NCI-H1417 treated with DMSO at 0.1 percent for 48 hours (cell line): ENCODE results near the gene IFT22.
"Not testable (repeated sequence)": the region's sequence is repeated elsewhere in the genome, so short reads cannot be mapped to it uniquely, and the experiment has no call there.

ENCODE experiments used
- DNase-seq: peaks from one replicate; lab custom pipeline; 2025; lab: John Stamatoyannopoulos, UW

IFT22 gene

DNA sequence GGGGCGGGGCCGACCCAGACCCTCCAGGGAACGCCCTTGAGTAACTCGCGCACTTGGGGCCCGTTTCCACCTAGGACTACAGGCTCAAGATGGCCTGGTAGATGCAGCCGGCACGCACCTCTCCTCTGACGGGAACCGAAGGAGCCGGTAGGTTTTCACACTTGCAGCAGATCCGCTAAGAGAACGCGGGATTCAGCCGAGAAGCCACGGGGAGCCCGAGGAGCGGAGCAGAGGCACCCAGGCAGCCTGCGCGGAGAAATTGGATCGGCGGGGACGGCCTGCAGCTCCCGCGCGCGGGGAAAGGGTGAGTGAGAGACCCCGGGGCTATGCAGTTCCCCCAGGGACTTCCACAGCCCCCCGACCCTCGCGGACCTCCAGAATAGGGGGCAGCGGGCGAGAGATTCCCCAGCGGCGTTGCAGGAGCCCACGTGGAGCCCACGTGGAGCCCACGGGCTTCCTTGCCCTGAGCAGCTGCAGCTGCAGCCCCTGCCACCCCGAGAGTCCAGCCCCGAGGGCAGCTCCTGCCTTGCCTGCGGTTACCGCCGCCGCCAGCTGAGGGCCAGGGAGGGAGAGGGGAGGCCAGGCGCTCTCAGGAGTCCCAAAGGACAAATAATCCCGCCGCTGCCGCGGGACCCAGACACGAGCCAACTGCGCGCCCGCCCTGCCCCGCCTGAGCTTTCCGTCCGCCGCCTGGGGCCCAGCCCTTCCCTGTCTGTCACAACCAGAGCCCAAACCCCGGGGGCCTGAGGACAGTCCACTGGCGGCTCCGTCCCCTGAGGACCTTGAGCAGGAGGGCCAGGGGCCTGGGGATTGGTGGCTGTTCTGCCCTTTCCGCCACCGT is 13.1 kb downstream of the IFT22 start:
- DNase-seq: no peak

DNA sequence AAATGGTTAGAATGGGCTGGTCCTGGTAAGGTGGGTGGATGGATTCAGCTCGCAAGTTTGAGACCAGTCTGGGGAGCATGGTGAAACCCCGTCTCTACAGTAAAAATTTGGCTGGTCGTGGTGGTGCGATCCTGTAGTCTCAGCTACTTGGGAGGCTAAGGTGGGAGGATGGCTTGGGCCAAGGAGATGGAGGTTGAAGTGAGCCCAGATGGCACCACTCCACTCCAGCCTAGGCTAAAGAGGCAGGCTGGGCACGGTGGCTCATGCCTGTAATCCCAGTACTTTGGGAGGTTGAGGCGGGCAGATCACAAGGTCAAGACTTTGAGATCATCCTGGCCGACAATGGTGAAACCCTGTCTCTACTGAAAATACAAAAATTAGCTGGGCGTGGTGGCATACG is 15.3 kb downstream of the IFT22 start:
- DNase-seq: no peak

DNA sequence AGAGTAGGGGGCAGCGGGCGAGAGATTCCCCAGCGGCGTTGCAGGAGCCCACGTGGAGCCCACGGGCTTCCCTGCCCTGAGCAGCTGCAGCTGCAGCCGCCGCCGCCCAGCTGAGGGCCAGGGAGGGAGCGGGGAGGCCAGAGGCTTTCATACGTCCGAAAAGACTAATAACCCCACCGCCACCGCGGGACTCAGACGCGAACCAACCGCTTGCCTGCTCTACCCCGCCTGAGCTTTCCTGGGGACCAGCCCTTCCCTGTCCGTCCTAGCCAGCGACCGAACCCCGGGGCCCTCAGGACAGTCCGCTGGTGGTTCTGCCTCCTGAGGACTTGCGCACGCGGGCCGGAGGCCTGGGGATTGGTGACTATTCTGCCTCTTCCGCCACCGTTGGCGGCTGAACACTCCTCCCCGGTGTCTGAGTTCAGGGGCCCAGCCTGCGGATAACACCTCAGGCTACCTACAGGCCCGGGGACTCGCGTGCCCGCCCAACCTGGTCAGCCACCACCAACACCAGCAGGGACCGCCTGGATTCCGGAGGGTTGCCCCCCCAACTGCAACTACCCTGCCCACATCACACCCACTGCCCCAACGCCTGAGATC is 18.4 kb downstream of the IFT22 start:
- no peak for DNase-seq

DNA sequence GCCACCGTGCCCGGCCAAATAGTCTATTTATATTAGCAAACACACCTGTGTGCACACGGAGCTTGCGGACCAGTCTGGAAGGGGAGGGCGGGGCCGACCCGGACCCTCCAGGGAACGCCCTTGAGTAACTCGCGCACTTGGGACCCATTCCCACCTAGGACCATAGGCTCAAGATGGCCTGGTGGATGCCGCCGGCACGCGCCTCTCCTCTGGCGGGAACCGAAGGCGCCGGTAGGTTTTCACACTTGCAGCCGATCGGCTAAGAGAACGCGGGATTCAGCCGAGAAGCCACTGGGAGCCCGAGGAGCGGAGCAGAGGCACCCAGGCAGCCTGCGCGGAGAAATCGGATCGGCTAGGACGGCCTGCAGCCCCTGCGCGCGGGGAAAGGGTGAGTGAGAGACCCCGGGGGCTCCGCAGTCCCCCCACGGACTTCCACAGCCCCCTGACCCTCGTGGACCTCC is 18.9 kb downstream of the IFT22 start:
- DNase-seq: no peak

DNA sequence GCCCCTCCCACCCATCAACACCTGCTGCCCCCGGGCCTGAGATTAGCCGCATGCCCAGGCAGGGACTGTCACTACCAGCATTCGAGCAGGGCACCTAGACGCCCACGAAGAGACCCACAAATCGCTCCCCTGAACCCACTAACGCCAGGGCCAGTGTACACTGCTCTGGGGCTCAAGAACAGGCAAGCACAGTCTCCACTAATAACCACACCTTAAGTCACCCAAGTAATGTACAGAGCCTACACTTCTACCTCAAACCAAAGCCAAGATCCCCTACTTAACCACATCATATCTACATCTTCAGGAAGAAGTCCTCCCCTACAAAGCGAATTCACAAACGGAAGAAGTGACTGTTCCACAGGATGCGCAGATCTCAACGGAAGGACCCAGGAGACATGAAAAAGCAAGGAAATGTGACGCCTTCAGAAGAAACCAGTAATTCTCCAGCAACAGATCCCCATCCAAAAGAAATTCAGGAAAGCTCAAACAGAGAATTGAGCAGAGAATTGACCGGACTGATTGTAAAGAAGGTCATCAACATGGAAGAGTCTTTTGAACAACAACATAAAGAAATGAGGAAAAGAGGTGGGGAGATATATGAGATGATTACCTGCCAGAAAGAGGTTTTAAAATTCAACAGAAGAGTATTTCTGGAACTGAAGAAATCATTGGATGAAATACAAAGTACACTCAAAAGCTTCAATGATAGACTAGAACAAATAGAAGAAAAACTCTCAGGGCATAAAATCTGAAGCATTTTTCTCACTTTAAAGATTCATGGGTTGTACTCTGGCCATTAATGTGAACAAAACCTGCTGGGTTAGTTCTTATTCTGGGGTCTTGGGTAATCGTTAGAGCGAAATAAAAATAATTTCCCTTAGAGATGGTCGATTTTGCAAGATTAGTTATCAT is 20.9 kb downstream of the IFT22 start:
- DNase-seq: no peak

DNA sequence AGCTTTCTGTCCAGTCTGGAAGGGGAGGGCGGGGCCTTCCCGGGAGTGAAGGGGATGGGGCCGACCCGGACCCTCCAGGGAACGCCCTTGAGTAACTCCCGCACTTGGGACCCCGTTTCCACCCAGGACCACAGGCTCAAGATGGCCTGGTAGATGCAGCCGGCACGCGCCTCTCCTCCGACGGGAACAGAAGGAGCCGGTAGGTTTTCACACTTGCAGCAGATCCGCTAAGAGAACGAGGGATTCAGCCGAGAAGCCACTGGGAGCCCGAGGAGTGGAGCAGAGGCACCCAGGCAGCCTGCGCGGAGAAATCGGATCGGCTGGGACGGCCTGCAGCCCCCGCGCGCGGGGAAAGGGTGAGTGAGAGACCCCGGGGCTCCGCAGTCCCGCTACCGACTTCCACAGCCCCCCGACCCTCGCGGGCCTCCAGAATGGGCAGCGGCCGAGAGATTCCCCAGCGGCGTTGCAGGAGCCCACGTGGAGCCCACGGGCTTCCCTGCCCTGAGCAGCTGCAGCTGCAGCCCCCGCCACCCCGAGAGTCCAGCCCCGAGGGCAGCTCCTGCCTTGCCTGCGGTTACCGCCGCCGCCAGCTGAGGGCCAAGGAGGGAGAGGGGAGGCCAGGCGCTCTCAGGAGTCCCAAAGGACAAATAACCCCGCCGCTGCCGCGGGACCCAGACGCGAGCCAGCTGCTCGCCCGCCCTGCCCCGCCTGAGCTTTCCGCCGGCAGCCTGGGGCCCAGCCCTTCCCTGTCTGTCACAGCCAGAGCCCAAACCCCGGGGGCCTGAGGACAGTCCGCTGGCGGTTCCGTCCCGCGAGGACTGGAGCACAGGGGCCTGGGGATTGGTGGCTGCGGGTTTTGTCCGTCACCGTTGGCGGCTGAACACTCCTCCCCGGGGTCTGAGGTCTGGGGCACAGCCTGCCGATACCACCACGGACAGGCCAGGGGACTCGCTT is 21.8 kb downstream of the IFT22 start:
- DNase-seq: no peak

DNA sequence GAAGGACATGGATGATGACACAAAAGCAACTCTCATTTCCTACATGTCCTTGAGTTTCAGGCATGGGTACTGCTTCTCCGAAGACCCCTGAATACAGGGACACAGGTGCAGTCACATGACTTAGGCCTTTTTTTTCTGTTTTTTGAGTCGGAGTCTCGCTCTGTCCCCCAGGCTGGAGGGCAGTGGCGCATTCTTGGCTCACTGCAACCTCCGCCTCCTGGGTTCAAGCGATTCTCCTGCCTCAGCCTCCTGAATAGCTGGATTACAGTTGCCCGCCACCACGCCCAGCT is 26.8 kb downstream of the IFT22 start:
- DNase-seq: no peak

DNA sequence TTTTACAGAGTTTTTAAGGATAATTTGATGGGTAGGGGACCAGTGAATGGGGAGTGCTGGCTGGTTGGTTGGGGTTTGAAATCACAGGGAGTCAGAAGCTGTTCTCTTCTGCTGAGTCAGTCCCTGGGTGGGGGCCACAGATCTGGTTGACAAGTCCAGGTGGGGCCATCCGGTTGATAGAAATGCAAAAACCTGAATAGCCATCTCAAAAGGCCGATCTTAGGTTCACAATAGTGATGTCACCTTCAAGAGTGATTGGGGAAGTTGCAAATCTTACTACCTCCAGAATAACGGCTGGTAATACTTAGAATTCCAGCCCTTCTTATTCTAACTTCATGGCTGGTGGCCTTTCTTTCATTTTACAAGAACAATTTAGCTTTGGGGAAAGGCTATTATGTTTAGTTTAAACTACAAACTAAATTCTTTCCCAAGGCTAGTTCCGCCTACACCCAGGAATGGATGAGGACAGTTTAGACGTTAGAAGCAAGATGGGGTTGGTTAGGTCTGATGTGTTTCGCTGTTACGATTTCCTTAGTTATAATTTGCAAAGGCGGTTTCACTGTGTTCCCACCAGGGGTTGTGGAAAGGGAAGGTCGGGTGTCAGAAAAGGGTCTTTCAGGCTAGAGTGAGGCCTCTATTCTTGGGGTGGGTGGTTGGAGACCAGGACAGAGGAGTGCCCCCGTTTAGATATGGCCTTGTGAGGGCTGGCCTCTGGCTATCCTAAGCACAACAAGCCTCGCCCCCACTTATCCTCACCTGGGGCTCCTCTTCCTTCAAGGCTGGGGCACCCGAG is 27.4 kb downstream of the IFT22 start:
- DNase-seq: no peak

DNA sequence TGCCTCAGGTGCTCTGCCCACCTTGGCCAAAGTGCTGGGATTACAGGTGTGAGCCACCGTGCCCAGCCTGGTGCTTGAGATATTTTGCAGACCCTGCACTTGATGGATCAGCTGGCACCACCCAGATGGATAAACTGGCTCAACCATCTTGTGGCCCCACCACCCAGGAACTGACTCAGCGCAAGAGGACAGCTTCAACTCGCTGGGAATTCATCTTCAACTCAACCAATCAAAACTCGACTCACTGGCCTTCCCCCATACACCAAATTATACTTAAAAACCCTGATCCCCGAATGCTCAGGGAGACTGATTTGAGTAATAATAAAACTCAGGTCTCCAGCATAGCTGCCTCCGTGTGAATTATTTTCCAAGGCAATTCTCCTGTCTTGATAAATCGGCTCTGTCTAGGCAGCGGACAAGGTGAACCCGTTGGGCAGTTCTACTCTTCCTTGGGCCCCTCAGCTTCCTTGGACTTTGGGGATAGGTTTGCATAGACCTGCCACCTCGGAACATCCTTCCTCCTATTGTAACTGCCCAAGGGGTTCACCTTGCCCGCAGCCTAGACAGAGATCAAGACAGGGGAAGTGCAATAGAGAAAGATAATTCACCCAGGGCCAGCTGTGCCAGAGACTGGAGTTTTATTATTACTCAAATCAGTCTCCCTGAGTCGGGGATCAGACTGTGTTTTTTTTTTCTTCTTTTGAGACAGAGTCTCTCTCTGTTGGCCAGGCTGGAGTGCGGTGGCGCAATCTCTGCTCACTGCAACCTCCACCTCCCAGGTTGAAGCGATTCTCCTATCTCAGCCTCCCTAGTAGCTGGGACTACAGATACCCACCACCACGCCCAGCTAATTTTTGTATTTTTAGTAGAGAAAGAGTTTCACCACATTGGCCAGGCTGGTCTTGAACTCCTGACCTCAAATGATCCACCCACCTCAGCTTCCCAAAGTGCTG is 28.3 kb downstream of the IFT22 start:
- not testable (repeated sequence) for DNase-seq

DNA sequence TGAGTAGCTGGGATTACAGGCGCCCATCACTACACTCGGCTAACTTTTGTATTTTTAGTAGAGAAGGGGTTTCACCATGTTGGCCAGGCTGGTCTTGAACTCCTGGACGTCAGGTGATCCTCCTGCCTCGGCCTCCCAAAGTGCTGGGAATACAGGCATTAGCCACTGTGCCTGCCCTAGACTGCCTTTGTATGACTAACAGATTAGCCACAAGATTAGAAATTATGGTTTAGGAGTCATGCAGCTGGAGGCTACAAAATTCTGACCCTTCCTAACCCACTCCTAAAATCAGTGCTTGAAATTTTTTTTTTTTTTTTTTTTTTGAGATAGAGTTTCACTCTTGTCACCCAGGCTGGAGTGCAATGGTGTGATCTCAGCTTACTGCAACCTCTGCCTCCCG is 29.0 kb downstream of the IFT22 start:
- DNase-seq: not testable (repeated sequence)

DNA sequence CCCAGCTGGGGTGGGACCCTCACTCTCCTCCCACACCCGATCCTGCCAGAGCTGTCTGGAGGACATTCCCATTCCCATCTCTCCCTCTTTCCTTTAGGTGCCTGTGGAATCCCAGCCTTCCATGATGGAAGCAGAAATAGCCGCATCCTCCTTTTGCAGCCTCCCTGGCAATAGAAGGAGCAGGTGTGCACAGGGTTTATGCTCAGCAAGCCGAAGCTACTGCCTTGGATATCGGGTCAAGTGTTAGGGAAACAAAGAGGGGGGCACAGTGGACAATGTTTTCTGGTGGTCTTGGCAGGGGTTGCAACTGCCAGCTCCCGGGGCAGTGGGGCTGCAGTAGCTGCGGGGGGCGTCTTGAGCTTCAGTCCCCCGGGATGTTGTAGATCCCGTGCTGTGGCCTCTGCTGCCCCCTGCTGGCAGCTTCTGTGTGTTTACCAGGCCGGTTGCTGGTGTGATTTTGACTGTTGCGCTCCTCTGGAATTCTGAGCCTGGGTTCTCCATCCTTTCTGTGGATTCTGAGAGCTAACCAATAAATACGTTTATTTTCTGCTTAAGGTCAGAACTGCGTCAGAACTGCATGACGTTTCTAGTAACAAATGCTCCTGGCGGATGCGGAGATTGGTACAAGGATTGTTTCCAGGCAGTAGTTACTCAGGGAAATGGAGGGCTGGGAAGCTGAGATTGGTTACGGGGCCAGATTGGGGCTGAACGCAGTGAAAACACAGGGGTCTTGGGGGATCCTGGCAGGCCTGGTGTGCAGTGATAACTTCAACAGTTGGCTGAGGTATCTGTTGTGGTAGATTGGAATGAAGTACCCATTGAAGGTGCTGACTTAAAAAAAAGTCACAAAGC is 31.2 kb downstream of the IFT22 start:
- DNase-seq: not testable (repeated sequence)

DNA sequence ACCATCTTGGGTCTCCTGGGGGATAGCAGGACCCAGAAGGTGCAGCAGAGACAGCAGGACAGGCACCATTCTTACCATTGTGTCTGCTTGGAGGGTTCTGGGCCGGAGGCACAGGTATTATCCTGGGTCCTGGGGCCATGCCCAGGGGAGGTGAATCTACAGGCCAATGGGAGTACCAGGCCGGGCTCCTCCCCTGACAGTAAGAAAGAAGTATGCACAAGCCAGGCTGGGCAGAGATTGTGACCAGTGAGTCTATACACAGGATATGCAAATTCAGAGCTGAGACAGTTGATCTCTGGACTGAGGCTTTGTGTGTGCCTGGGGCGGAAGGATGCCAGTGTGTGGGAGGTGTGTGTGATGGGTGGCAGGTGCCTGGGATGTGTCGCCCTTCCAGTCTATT is 31.9 kb downstream of the IFT22 start:
- DNase-seq: not testable (repeated sequence)

DNA sequence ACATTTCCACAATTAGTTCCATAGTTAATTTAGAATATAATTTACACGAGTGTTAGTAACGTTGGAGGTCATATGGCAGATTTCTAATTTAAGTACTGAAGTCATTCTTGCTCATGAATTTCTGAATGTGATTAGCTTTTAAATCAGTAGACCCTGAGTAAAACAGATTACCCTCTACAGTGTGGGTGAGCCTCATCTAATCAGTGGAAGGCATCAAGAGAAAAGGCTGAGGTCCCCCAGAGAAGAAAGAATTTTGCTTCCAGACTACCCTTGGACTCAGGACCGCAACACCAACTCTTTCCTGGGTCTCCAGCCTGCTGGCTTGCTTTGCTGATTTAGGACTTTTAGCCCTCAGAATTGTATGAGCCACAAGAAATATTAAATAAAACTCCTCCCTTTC is 33.2 kb downstream of the IFT22 start:
- no peak for DNase-seq

DNA sequence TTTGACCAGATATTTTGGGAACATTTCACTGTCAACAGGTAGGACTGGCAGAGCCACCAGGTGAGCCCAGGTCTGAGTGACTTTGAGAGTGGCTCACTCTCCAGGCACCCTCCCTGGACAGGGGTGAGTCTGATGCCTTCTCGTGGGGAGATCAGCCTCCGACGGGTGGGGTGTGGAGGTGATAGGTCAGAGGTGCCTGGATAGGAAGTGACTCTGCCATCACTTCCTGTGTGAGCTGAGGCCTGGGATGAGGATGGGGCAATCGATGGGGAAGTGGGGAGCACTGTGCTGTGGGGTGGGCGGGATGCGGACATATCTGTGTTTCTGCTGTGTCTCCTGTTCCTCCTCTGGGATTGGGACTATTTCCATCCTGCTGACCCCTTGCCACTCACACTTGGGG is 34.6 kb downstream of the IFT22 start:
- no peak for DNase-seq

DNA sequence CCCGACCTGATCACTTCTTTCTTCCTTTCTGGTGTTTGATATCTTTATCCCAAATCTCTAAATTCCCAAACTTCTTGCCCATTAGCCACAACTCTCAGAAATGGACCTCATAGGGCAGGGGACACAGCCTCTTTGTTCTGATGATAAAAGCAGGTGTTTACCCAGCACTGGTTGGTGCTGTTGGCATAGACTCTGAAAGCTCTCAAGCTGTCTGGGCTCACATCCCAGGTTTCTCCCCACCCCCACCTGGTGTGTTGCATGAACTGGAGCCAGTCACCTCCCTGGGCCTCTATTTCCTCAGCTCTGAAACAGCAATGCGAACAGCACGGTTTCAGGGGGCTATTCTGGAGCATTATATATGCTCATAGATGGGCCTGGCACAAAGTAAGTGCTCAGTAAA is 35.7 kb downstream of the IFT22 start:
- not testable (repeated sequence) for DNase-seq

DNA sequence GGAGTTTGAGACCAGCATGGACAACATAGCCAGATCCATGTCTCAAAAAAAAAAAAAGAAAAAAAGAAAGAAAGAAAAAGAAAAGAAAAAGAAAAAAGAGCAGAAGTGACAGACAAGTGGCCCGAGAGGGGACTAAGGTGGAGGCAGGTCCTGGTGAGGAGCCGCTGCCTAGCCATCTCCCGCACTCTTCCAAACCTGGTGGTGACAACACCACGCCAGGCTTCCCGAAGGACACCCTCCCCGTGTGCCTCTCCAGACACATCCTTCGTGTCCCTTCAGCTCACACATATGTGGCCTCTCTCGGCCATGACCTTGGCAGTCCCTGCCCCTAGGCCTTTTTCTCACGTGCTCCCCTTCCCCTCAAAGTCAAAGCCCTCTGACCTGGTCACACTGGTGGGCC is 36.4 kb downstream of the IFT22 start:
- no peak for DNase-seq

DNA sequence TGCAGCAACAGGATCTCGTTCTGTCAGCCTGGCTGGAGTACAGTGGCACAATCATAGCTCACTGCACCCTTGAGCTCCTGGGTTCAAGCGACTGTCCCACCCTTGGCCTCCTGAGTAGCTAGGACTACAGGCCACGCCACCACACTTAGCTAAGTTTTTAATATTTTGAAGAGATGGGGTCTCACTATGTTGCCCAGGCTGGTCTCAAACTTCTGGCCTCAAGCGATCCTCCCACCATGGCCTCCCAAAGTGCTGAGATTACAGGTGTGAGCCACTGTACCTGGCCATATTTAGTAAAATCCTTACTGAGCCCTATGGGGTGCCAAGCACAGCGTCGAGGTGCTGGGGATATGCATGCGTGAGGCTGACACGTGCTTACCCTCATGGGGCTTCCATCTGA is 40.7 kb downstream of the IFT22 start:
- DNase-seq: not testable (repeated sequence)

DNA sequence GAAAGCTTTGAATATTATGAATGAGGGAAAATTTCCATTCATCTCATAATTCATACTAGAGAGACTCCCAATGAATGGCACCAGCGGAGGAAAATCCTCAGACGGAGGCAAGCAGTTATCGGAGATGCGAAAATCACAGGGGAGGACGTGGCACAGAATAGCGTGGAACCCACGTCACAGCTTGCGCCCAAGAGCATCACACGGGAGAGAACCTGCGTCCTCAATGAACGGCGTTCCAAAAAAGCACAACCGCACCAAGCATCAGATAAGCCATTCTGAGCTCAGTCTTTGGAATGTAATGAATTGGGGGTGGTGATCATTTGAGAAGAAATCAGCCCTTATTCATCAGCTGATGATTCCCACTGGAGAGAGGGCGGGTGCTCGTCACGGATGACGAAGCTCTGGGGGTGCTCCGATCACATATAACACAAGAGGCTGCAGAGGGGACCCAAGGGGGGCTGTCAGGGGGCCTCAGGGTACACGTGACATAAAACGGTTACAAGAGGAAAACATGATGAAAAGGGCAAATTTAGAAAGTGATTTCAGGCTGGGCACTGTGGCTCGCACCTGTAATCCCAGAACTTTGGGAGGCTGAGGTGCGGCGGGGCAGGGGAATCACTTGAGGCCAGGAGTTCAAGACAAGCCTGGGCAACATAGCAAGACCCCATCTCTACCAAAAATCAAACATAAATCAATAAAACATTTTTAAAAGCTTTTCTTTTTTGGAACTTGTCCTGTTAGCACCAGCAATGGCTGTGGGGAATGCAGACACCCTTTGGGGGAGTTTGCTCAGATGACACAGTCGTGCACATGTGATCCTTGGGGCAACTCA is 42.9 kb downstream of the IFT22 start:
- DNase-seq: no peak
